Uterus (tissue), 4 donors: ENCODE data around the gene ZDHHC14. TPM values are rescaled to one million over a fixed set of nuclear protein-coding genes. Genes with fewer than 3 reads are reported as not detected.
A peak's percentile ranks its signal among the peaks of the same experiment; 100 is the strongest.

Experiments
- DNase-seq, 2 donors: peaks; one replicate each; pipeline ENCODE4 v3.0.0-alpha.2; 2019 to 2020
- H3K27ac ChIP-seq, 2 donors: fragments of 200-600 bp; sonication (generic); 1 replicate in 1 of 2; 2 replicates in 1 of 2; pipeline ENCODE4 v1.5.1; 2016 to 2018
- H3K27me3 ChIP-seq, 2 donors: fragments of 200-600 bp; sonication (generic); one replicate each; pipeline ENCODE4 v1.5.1; 2018 to 2019; ENCODE audit warnings: control low read depth in 1 of 2
- H3K36me3 ChIP-seq, 2 donors: fragments of 200-600 bp; sonication (generic); one replicate each; pipeline ENCODE4 v1.5.1; 2019; ENCODE audit warnings: control low read depth in 1 of 2
- H3K4me1 ChIP-seq, 2 donors: fragments of 200-600 bp; sonication (generic); one replicate each; pipeline ENCODE4 v1.5.1; 2018 to 2019; ENCODE audit warnings: control low read depth in 1 of 2
- H3K4me3 ChIP-seq, 2 donors: fragments of 200-600 bp; sonication (generic); 1 replicate in 1 of 2; 2 replicates in 1 of 2; pipeline ENCODE4 v1.5.1; 2018 to 2019; ENCODE audit warnings: mild to moderate bottlenecking in 1 of 2
- H3K9me3 ChIP-seq, 2 donors: fragments of 200-600 bp; sonication (generic); one replicate each; pipeline ENCODE4 v1.5.1; 2019; ENCODE audit warnings: control low read depth in 1 of 2
- POLR2A ChIP-seq, 2 donors: fragments of 450-650 bp; IDR thresholded peaks; one replicate each; pipeline ENCODE4 v1.6.1; 2016; ENCODE audit warnings: antibody characterized with exemption in 2 of 2, mild to moderate bottlenecking in 1 of 2, moderate library complexity in 1 of 2
- intact Hi-C: fragments of 100-400 bp; cut with DNase I; formaldehyde crosslinking; loops from one replicate; pipeline ENCODE4 v1.15.1; 2023; ENCODE audit warnings: low total_unique reads
- total RNA-seq, 4 donors: library from RNA; depleted of rRNA in 3 of 4; stranded (reverse); fragments of >200 nt in 3 of 4; gene quantifications; one replicate each; pipeline versions ENCODE4 v1.1.0 to v1.2.4, GENCODE V29; 2014 to 2023
- TF ChIP-seq, protein P1 (sequence below), 4 experiments: fragments of 200-600 bp in 2 of 4; fragments of 450-650 bp in 2 of 4; sonication (generic) in 2 of 4; IDR thresholded peaks; one replicate each; pipeline ENCODE4 v1.5.1; 2016 to 2019; ENCODE audit warnings: antibody characterized with exemption in 4 of 4, mild to moderate bottlenecking in 2 of 4, moderate library complexity in 1 of 4
- donor health status: DM: yes; HTN: yes; CAD: no.

The ZDHHC14 gene
- total RNA-seq, 4 donors from 2014 or later, result 5.6 to 28.3 (median 12.9) TPM

DNA sequence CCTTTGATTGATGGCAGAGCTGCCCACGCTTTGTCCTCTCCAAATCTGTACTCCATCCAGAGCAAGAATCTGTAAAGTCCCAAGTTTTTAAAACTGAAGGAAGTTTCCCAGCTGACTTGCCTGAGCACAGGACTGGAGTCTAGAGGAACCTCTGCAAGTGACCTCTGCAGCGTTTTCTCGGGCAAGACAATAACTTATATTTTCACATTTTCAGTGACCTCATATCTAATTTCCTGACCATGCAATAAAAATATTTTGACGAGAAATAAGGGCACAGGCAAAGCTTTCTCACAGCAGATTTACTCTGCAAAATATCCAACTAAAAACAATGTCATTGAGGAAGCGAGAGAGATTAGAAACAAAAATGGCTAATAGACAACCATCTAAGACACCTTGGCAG lies 256.5 kb downstream of the ZDHHC14 start:
- intact Hi-C loops, result no loop called here
- Histone ChIP-seq H3K27me3 (no peaks in the 10 kb centered on the region), H3K27ac (peak overlapping the region; percentile 76 to 91), H3K36me3 (no peaks in the 10 kb centered on the region), H3K4me3 (no peak overlapping the region), H3K9me3 (no peaks in the 10 kb centered on the region), H3K4me1 (peaks cover 3 to 13% of the 10 kb centered on the region in 2 donors)
- no peak for DNase-seq
- TF ChIP-seq, protein P1, sequence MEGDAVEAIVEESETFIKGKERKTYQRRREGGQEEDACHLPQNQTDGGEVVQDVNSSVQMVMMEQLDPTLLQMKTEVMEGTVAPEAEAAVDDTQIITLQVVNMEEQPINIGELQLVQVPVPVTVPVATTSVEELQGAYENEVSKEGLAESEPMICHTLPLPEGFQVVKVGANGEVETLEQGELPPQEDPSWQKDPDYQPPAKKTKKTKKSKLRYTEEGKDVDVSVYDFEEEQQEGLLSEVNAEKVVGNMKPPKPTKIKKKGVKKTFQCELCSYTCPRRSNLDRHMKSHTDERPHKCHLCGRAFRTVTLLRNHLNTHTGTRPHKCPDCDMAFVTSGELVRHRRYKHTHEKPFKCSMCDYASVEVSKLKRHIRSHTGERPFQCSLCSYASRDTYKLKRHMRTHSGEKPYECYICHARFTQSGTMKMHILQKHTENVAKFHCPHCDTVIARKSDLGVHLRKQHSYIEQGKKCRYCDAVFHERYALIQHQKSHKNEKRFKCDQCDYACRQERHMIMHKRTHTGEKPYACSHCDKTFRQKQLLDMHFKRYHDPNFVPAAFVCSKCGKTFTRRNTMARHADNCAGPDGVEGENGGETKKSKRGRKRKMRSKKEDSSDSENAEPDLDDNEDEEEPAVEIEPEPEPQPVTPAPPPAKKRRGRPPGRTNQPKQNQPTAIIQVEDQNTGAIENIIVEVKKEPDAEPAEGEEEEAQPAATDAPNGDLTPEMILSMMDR (IDR thresholded peaks at IDR 0.05), result no peak
- no peak for TF ChIP-seq POLR2A (IDR thresholded peaks at IDR 0.05)

DNA sequence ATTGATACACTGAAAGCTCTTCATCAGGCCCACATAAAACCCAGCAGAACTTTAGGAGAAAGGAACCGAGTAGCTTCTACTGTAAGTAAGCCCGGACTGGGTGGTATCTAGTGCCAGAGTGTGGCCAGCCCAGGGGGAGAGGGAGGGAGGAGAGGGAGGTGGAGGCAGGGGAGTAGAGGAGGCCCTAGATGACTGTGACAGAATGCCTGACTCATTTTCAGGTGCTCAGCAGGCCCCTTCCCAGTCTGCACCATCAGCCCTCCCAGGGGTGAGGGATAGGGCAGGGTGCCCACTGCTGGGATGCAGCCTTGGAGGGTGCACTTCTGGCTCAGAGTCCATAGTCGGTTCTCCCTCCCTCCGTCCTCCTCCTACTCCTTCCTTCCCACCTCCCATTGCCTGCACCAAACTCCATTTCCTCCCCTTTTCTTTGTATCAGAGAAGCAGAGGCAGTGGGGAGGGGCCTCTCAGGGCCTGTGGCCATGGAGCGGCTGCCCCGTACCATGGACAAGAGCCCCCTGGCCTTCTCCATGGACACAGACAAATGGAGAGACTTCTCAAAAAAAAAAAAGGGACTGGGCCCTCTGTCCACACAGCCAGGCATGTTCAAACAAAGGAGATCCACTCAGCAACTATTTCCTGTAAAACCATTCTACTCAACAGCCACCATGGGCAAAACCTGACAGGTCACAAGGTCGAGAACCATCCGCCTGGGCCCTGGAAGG lies 257.1 kb downstream of the ZDHHC14 start:
- TF ChIP-seq, protein P1 (IDR thresholded peaks at IDR 0.05), result no peak
- no peak for TF ChIP-seq POLR2A (IDR thresholded peaks at IDR 0.05)
- Histone ChIP-seq H3K27me3 (no peaks in the 10 kb centered on the region), H3K4me1 (peaks cover 1 to 13% of the 10 kb centered on the region in 2 donors), H3K9me3 (no peaks in the 10 kb centered on the region), H3K36me3 (no peaks in the 10 kb centered on the region), H3K27ac (peak overlapping the region; percentile 76 to 91), H3K4me3 (no peak overlapping the region)
- intact Hi-C loops, result no loop called here
- no peak for DNase-seq

DNA sequence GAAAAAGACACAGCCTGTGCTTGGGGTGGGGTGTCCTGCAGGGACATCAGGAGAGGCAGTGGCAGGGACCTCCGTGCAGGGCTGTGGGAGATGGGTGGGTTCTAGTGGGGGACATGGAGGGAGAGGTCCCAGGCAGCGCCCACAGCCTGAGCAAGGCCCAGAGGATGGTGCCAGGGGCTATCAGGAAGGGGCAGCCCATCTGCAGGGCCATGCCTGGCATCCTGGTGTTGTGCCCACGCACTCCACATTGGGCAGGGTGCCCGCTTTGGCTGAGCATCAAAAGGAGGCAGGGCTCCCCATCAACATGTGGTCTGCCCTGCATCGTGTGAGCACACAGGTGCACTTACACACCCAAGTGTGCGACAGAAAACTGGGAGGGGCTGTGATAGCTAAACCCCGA lies 257.8 kb downstream of the ZDHHC14 start:
- DNase-seq, result no peak
- no peaks in the 10 kb centered on the region for H3K36me3 ChIP-seq
- no peak overlapping the region for H3K4me3 ChIP-seq
- intact Hi-C loops, result no loop called here
- H3K4me1 ChIP-seq, result peaks cover 0 to 13% of the 10 kb centered on the region in 2 donors
- no peaks in the 10 kb centered on the region for H3K9me3 ChIP-seq
- no peak for TF ChIP-seq POLR2A (IDR thresholded peaks at IDR 0.05)
- TF ChIP-seq, protein P1 (IDR thresholded peaks at IDR 0.05), result no peak
- no peaks in the 10 kb centered on the region for H3K27me3 ChIP-seq
- H3K27ac ChIP-seq, result peak overlapping the region; percentile 76 to 91

DNA sequence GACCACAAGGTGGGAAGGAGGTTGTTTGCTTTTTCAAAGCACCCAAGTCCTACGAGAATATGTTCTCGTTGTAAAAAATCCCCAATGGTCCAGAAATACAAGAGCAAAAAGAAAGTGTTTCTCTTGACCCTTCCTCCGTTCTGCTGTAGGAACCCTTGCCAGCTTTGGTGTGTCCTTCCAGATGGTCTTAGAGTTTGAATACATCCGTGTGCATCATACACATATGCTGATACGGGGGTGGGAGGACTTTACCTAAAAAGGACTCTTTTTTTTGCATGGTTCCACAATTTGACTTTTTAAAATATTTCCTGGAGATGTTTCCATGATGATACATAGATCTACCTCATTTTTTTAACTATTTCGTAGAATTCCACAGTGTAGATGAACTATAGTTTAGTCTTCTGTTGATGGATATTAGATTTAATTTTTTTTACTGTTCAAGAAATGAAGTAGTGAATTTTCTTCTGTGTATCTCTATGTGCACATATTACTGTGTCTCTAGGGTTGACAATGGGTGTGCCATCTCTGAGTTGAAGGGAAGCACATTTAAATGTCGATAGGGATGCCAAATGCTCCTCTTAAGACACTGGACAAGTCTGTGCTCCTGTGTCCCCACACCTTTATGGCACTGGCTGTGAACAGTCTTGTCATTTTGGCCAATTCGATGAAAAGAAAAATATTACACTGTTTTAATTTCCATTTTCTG lies 259.9 kb downstream of the ZDHHC14 start:
- no peak for DNase-seq
- intact Hi-C loops, result no loop called here
- Histone ChIP-seq H3K4me3 (no peak overlapping the region), H3K9me3 (no peaks in the 10 kb centered on the region), H3K27ac (no peak overlapping the region), H3K4me1 (peaks cover 0 to 7% of the 10 kb centered on the region in 2 donors), H3K27me3 (no peaks in the 10 kb centered on the region), H3K36me3 (no peaks in the 10 kb centered on the region)
- no peak for TF ChIP-seq POLR2A (IDR thresholded peaks at IDR 0.05)
- TF ChIP-seq, protein P1 (IDR thresholded peaks at IDR 0.05), result no peak

DNA sequence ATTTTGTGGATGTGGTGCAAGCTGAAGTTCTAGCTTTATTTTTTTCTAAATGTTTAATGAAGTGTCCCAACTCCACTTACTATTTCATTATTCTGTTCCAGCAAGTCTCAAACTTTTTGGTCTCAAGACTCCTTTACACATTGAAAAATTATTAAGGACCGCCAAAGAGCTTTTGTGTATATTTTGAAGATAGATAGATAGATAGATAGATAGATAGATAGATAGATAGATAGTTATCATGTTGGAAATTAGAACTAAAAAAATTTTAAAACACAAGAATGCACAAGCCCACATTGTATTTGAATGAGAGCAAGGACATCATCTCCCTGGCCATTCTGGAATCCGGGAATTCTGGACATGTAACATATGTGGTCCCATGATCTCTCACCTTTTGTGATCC lies 260.8 kb downstream of the ZDHHC14 start:
- intact Hi-C loops, result no loop called here
- H3K27me3 ChIP-seq, result no peaks in the 10 kb centered on the region
- H3K9me3 ChIP-seq, result no peaks in the 10 kb centered on the region
- H3K4me3 ChIP-seq, result no peak overlapping the region
- no peak overlapping the region for H3K27ac ChIP-seq
- H3K4me1 ChIP-seq, result peaks cover 0 to 3% of the 10 kb centered on the region in 2 donors
- H3K36me3 ChIP-seq, result no peaks in the 10 kb centered on the region
- TF ChIP-seq POLR2A (IDR thresholded peaks at IDR 0.05), result no peak
- TF ChIP-seq, protein P1 (IDR thresholded peaks at IDR 0.05), result no peak
- no peak for DNase-seq
